Hepatic stellate cell (primary cell): Measurements from ENCODE around the gene CELA3A.
"Not testable (repeated sequence)": the region's sequence is repeated elsewhere in the genome, so short reads cannot be mapped to it uniquely, and the experiment has no call there.

Source experiments
- DNase-seq: peaks from one replicate; pipeline ENCODE4 v3.0.0; 2011; ENCODE audit warnings: low spot score

Gene CELA3A

DNA sequence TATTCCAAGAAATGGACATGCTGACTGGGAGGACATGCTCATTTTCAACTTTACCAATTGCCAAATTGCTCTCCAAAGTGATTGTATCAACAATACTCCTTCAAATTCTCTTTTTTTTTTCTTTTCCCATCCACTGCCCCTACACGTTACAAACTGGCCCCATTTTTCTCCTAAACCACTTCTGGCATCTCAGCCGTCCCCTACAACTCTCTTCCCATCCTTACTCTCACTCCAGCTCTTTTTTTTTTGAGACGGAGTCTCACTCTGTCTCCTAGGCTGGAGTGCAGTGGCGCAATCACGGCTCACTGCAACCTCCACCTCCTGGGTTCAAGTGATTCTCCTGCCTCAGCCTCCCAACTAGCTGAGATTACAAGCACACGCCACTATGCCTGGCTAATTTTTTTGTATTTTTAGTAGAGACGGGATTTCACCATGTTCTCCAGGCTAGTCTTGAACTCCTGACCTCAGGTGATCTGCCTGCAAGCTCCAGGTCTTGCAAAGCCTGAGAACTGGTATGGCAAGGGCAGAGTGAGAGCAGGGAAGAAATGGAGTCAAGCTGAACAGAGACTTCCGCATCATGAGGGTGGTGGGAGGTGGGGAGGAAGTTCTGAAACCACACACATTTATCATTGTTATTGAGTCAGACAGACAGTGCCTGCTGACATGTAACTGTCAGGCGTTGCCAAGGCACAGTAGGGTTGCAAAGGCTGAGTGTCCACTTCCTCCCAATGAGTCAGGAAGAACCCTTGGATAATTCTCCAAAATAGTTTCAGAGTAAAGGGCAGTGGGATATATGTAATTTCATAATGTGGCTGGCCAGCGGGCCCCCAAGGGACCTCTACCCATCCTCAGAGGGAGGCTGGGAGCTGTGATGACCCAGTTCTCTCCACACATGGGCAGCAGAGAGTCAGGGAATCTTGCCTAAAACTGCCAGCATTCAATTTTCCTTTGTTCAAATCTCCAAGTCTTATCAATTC, 17.4 kb downstream of the CELA3A start:
- peak; percentile 82 for DNase-seq

DNA sequence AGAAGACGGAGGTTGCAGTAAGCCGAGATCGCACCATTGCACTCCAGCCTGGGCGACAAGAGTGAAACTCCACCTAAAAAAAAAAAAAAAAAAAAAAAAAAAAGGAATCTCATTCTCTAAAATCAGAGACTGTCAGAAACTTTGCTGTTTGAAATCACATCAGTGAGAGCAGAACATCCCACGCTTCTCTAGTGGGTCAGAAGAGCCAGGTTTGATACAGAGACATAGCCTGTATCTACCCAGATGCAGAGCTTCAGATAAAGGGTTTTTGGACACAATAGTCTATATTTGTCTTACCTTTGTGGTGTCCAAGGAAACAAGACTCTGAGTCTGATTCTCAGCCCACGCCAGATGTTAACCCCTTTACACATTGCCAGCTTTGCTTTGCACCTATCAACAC, 19.6 kb downstream of the CELA3A start:
- no peak for DNase-seq

DNA sequence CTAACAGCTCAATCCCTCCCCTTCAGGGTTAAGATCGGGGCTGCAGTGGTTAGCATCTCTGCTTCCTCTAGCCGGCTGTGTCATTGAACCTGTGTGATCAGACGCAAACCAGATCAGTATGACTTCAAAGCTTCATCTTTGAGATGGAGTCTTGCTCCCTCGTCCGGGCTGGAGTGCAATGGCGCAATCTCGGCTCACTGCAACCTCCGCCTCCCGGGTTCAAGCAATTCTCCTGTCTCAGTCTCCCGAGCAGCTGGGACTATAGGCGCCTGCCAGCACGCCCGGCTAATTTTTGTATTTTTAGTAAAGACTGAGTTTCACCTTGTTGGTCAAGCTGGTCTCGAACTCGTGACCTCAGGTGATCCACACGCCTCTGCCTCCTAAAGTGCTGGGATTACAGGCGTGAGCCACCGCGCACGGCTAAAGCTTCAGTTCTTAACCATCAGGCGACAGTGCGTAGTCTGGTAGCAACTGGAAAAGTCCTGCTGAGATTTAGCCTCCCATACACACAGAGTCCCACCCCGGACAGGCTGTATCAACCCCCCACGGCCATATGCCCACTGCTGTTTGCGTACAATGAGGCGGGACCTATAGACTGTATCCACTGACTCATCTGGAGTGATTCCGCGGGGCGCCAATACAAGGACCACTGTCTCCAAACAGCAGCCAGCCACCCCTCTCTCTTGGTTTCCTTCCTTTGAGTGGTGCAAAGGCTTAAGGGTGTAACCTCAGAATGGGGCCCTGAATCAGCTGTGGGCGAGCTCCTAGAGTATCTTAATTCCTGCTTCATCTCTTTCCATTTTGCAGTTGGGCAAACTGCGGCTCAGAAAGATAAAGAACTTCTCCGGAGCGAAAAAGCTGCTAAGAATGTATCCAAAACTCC, 23.3 kb downstream of the CELA3A start:
- peak; percentile 77 for DNase-seq

- DNase-seq, result peak; percentile 85
Measured at GRCh38 chr1:22025368-22026155, 24.1 kb downstream of the CELA3A start.

DNA sequence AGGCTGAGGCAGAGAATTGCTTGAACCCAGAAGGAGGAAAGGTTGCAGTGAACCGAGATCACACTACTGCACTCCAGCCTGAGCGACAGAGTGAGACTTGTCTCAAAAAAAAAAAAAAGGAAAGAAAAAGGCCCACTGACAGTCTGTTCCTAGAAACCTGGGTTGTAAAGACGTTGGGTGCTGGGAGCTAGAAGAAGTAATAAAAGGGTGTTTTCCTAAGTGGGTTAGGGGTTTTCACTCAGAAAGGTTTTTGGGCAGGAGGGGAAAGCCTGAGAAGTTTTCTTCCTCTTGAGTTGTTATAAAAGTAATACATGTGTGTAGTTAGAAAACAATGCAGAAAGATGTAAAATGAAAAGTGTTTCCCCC, 25.4 kb downstream of the CELA3A start:
- DNase-seq, result no peak

DNA sequence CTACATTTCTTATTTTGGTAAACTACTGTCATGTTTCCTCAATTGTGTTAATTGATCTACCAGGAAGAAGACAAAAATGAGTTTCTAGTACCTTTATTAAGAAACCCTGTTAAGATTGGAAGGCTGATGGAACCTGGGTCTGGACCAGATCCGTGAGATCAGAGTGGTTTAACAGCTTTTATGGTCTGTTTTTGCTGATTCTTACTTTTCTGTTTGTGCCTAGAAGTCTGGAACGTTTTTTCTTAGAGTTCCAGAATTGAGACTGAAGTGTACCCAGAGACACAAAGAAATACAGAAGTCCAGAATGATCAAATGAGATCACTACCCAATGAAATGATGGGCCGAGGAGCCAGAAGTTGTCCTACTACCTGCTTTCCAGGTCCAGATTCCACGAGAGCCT, 28.6 kb downstream of the CELA3A start:
- no peak for DNase-seq

DNA sequence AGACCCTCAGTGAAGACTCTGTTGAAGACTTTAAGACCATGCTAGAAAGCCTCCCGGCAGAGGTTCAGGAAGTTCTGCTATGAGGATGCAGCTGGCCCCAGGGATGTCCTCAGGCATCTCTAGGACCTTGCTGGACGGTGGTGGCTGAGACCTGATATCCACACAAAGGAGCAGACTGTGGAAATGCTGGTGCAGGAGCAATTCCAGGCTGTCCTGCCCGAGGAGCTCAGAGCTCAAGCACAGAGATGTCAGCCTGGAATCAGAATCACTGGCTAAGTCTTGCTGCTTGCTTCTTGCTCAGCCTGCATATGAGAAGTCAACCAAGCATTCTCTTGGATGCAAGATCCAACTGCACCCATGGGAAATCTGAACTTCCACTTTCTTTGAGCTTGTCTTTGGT, 29.0 kb downstream of the CELA3A start:
- DNase-seq, result no peak

GRCh38 chr1:22031214-22031962, 29.9 kb downstream of the CELA3A start:
- no peak for DNase-seq

DNA sequence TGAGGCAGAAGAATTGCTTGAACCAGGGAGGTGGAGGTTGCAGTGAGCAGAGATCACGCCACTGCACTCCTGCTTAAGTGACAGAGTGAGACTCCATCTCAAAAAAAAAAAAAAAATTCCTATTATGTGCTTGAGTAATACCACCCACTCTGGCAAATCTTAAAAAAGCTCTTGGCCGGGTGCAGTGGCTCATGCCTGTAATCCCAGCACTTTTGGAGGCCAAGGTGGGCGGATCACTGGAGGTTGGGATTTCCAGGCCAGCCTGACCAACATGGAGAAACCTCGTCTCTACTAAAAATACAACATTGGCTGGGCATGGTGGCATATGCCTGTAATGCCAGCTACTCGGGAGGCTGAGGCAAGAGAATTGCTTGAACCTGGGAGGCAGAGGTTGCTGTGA, 33.4 kb downstream of the CELA3A start:
- not testable (repeated sequence) for DNase-seq

DNA sequence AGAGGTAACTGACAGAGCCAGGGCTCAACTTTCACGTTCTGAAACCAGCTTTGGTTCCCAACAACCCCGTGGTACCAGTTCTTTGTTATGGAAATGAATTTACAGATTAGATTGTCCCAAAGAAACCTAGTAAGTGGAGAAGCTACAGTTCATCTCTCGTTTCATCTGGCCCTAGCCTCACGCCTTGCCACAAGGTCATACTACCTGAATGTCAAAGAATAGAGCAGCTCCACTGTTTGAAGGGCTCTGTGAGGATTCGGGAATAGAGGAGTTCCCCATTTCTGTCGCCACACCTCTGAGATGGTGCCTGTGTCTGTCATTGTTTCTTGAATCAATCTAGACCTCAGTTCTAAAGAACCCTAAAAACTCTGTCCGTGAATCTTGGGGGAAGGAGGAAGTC, 36.1 kb downstream of the CELA3A start:
- DNase-seq, result no peak

DNA sequence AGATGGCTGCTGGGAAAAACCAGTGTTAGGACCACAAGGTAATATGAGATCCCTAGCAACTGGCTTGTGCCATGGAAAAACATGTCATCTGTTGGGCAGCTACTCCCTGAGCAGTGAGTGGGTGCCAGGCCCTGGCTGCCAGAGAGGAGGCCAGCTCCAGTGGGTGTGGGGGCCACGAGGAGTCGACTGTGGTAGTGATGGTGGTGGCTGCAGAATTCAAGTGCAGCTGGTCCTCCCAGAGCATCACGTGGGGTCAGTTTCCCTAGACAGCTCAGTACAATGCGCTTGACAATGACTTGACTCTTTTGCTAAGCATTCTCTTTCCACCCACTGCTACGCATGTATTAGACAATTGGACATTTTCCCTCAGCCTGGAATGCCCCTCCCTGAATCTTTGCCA, 36.6 kb downstream of the CELA3A start:
- no peak for DNase-seq

- no peak for DNase-seq
Measured at GRCh38 chr1:22039594-22040285, 38.3 kb downstream of the CELA3A start.

- DNase-seq, result no peak
Measured at GRCh38 chr1:22040286-22040623, 38.8 kb downstream of the CELA3A start.

DNA sequence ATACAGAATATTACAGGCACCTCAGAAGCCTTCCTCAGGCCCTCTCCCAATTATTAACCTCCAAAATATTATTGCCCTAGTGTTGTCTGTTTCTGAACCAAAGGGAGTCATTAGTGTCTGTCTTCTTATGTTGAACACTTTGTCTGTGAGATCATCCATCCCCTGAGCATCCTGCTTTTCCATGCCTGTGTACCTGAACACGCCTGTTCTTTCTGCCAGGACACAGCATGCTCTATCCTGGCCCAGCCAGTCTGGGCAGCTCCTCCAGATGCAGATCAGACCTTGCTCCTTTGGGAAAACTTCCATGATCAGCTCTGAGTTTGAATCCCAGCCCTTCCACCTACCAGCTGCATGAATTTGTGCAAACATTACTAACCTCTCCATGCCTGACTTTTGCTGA, 40.0 kb downstream of the CELA3A start:
- no peak for DNase-seq

DNA sequence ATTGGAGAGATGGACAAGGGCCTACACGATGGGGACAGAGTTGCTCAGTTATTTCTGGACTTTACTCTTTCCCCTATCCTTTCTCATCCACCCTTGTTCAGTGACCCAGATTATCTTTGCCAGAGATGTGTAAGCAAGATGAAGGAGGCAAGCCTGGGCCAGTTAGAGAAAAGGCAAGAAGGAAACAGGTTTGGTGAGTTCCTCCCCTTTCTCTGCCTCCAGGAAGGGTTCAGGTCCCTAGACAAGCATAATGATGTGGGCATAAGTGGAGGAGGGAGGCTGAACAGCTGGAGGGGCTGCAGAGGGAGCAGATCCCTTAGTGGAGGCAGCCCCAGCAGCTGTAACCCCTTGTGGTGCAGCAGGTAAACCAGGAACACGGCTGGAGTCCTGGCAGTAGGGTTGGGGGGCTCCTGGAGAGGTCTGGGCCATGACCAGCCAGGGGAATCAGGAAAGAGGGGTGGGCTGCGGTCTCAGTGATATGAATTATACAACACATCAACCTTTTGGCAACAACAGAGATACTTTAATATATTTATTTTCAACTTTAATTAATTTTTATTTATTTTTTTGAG, 41.8 kb downstream of the CELA3A start:
- DNase-seq, result no peak

- DNase-seq, result peak; percentile 35
Measured at GRCh38 chr1:22044690-22045420, 43.4 kb downstream of the CELA3A start.

- DNase-seq, result no peak
Measured at GRCh38 chr1:22045604-22046228, 44.3 kb downstream of the CELA3A start.

DNA sequence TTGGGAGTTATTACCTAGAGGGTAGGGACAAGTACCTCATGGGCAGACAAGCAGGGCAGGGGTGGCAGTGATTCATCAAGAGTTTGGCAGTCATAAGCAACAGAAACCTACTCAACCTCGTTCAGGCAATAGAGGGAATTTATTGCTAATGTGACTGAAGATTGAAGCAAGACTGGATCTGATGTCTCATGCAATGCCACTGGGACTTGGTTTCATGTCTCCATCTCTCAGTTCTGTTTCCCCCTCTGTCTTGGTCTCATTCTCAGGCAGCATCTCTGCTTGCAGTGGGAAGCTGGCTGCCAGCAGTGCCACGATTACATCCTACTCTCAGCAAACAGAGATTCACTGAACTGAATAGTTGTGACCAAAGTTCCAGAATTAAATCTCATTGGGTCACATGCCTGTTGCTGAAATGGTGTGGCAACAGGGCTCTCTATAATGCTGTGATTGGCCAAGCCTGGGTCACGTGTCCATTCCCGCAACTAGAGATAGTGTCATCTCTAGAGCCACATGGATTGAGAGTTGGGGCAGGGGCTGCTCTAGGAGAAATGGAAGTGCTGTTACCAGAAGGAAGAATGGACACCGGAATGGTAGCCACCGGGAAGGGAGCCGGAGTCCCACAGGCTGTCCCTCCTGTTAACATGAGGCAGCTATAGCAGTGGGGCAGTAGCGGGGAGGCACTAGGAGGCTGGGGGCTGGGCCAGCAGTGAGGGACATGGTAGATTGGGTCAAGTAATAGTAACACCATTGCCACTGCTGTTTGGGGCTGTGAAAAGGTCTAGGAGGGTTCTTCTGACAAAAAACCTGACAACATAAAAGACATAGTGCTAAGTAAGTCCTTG, 47.1 kb downstream of the CELA3A start:
- DNase-seq, result no peak
